Liver (tissue), 9 donors: ENCODE measurements around the gene PFN4. TPM values are rescaled to one million over a fixed set of nuclear protein-coding genes. Genes with fewer than 3 reads are reported as not detected.

Source experiments
- DNase-seq: peaks from one replicate; pipeline ENCODE4 v3.0.0-alpha.2; 2017; ENCODE audit warnings: low spot score
- H3K27ac ChIP-seq, 2 donors: one replicate each; pipeline ENCODE4 v1.7.0; 2013; ENCODE audit warnings: inconsistent platforms in 2 of 2, low read length in 2 of 2, control low read depth in 1 of 2, low read depth in 1 of 2, mild to moderate bottlenecking in 1 of 2
- H3K27me3 ChIP-seq, 4 donors: one replicate each; pipeline versions ENCODE4 v1.6.1 to v1.7.0; 2013; ENCODE audit warnings: low read length in 3 of 4, inconsistent platforms in 1 of 4, mild to moderate bottlenecking in 1 of 4, moderate library complexity in 1 of 4; ENCODE audit not compliant: control insufficient read depth in 4 of 4, insufficient read depth in 4 of 4
- H3K36me3 ChIP-seq, 4 donors: one replicate each; pipeline versions ENCODE4 v1.6.1 to v1.7.0; 2013; ENCODE audit warnings: low read length in 3 of 4, mild to moderate bottlenecking in 3 of 4, low read depth in 1 of 4, moderate library complexity in 1 of 4; ENCODE audit not compliant: control insufficient read depth in 4 of 4, insufficient read depth in 3 of 4
- H3K4me1 ChIP-seq, 4 donors: one replicate each; pipeline versions ENCODE4 v1.6.1 to v1.7.0; 2013; ENCODE audit warnings: low read length in 3 of 4, mild to moderate bottlenecking in 3 of 4, moderate library complexity in 1 of 4; ENCODE audit not compliant: control insufficient read depth in 4 of 4, insufficient read depth in 4 of 4
- H3K4me3 ChIP-seq, 3 donors: one replicate each; pipeline versions ENCODE4 v1.6.1 to v1.7.0; 2013; ENCODE audit warnings: low read length in 3 of 3, control low read depth in 1 of 3, low read depth in 1 of 3, mild to moderate bottlenecking in 1 of 3
- H3K9ac ChIP-seq, 2 donors: one replicate each; pipeline ENCODE4 v1.7.0; 2013; ENCODE audit warnings: low read length in 2 of 2, mild to moderate bottlenecking in 2 of 2, moderate library complexity in 2 of 2, control low read depth in 1 of 2, low read depth in 1 of 2
- H3K9me3 ChIP-seq, 4 donors: one replicate each; pipeline versions ENCODE4 v1.6.1 to v1.7.0; 2013; ENCODE audit warnings: low read length in 3 of 4; ENCODE audit not compliant: control insufficient read depth in 4 of 4
- CTCF ChIP-seq: fragments of 150-350 bp; IDR thresholded peaks from 2 replicates; pipeline ENCODE4 v1.5.1; 2017; ENCODE audit warnings: improper control_type of control experiment, low read depth, low read length; ENCODE audit not compliant: missing input control
- FOXA2 ChIP-seq: IDR thresholded peaks from 2 replicates; pipeline ENCODE4 v1.6.1; 2016; ENCODE audit warnings: antibody characterized with exemption
- HNF4A ChIP-seq, 2 donors: conservative IDR thresholded peaks; 2 replicates each; pipeline ENCODE4 v1.6.1; 2016; ENCODE audit warnings: antibody characterized with exemption in 2 of 2, mild to moderate bottlenecking in 2 of 2
- HNF4G ChIP-seq: IDR thresholded peaks from 2 replicates; pipeline ENCODE4 v1.6.1; 2016; ENCODE audit warnings: antibody characterized with exemption
- JUND ChIP-seq, 2 donors: IDR thresholded peaks; 2 replicates each; pipeline ENCODE4 v1.6.1; 2016; ENCODE audit warnings: antibody characterized with exemption in 2 of 2
- RAD21 ChIP-seq, 2 donors: IDR thresholded peaks; 2 replicates each; pipeline ENCODE4 v1.6.1; 2016; ENCODE audit warnings: antibody characterized with exemption in 2 of 2, mild to moderate bottlenecking in 2 of 2
- RXRA ChIP-seq, 2 donors: IDR thresholded peaks; 2 replicates each; pipeline ENCODE4 v1.6.1; 2017 to 2018; ENCODE audit warnings: antibody characterized with exemption in 2 of 2, mild to moderate bottlenecking in 1 of 2
- SP1 ChIP-seq: IDR thresholded peaks from 2 replicates; pipeline ENCODE4 v1.6.1; 2018; ENCODE audit warnings: antibody characterized with exemption, mild to moderate bottlenecking
- TAF1 ChIP-seq: conservative IDR thresholded peaks from 2 replicates; pipeline ENCODE4 v1.6.1; 2016; ENCODE audit warnings: antibody characterized with exemption, mild to moderate bottlenecking
- YY1 ChIP-seq: IDR thresholded peaks from 2 replicates; pipeline ENCODE4 v1.6.1; 2016; ENCODE audit warnings: antibody characterized with exemption, mild to moderate bottlenecking
- ZBTB33 ChIP-seq: IDR thresholded peaks from 2 replicates; pipeline ENCODE4 v1.6.1; 2016; ENCODE audit warnings: antibody characterized with exemption
- WGBS: extraction: QIAGEN DNeasy Blood & Tissue Kit; methylation state at CpG from one replicate; pipeline ENCODE4 v1.1.7; 2013; 5-methylcytosine and 5-hydroxymethylcytosine counted together
- polyA plus RNA-seq, 2 donors: library from polyadenylated mRNA; stranded (reverse) in 1 of 2; unstranded in 1 of 2; fragments of 200-250 nt in 1 of 2; fragments of >200 nt in 1 of 2; fragmentation: Nextera tagmentation in 1 of 2; extraction: Ambion mirVana in 1 of 2; gene quantifications; one replicate each; pipeline versions ENCODE4 v1.2.1 to v1.2.3, GENCODE V29; 2013 to 2015
- total RNA-seq, 2 donors: library from RNA; depleted of rRNA; stranded (reverse); fragments of >200 nt; gene quantifications; one replicate each; pipeline ENCODE4 v1.2.3, GENCODE V29; 2014
- TF ChIP-seq, protein P1 (sequence below): IDR thresholded peaks from 2 replicates; pipeline ENCODE4 v1.6.1; 2016; ENCODE audit warnings: antibody characterized with exemption, mild to moderate bottlenecking
- donor health status: healthy.
- donor health status: healthy.
- donor health status: healthy.
- donor health status: healthy.
- donor health status: healthy.

The PFN4 gene
- total and polyA plus RNA-seq, 4 donors = 0.12 to 0.51 (median 0.40) TPM; not detected in 1

DNA sequence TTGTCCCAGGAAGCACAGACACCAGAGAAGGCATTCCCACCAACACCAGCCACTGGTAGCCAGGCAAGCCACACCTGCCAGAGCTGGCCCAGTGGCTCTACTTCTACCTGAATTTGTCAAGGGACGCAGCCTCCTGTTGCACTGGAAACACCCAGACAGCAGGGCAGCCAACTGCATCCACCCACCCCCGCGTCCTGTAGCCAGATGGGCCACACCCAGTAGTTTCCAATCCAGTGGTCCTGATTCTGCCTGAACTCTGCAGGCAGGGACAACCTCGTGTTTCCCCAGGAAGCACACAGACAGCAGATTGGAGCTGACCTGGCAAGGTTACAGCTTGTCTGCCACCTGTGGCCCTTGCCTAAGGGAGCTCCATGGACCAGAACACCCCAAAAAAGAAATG lies 18.2 kb downstream of the PFN4 start (continued):
- TF ChIP-seq ZBTB33 = no peak
- no peak for TF ChIP-seq RXRA (IDR thresholded peaks at IDR 0.05)
- no peak for TF ChIP-seq TAF1
- no peak for TF ChIP-seq YY1
- TF ChIP-seq FOXA2 = no peak
- TF ChIP-seq JUND (IDR thresholded peaks at IDR 0.05) = no peak
- TF ChIP-seq HNF4G = no peak

- Histone ChIP-seq H3K36me3 (no peaks in the 10 kb centered on the region), H3K4me3 (no peak overlapping the region), H3K9ac (no peak overlapping the region), H3K4me1 (no peaks in the 10 kb centered on the region), H3K27me3 (no peaks in the 10 kb centered on the region), H3K27ac (no peak overlapping the region), H3K9me3 (no peaks in the 10 kb centered on the region)
- WGBS = 96% methylated on average over 8 of the region's 8 CpGs
- TF ChIP-seq SP1 = no peak
- DNase-seq = no peak
These were observed 19.0 kb downstream of the PFN4 start for GRCh38 chr2:24104110-24104650.

DNA sequence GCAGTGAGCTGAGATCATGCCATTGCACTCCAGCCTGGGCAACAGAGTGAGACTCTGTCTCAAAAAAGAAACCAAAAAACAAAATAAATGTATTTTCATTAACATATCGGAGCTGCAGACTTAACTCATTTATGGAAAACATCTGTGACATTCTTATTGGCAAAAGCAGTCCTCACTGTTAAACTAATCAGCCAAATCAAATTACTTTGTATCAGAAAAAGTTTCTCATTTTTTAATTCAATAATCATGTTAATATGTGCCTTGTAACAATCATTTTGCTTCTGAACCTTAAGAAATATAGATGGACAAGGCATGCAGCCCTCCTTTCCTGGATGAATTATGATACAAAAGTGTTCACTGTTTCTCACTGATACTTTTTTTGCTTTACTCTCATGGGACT lies 20.5 kb downstream of the PFN4 start:
- Histone ChIP-seq H3K4me3 (no peak overlapping the region), H3K36me3 (no peaks in the 10 kb centered on the region), H3K4me1 (no peaks in the 10 kb centered on the region), H3K27ac (no peak overlapping the region), H3K9me3 (no peaks in the 10 kb centered on the region), H3K9ac (no peak overlapping the region), H3K27me3 (no peaks in the 10 kb centered on the region)
- TF ChIP-seq RXRA (IDR thresholded peaks at IDR 0.05) (no peak), TAF1 (no peak), YY1 (no peak), JUND (IDR thresholded peaks at IDR 0.05) (no peak), CTCF (no peak), SP1 (no peak), HNF4A (conservative IDR thresholded peaks at IDR 0.05) (no peak), RAD21 (IDR thresholded peaks at IDR 0.05) (no peak), FOXA2 (no peak)
- TF ChIP-seq, protein P1, sequence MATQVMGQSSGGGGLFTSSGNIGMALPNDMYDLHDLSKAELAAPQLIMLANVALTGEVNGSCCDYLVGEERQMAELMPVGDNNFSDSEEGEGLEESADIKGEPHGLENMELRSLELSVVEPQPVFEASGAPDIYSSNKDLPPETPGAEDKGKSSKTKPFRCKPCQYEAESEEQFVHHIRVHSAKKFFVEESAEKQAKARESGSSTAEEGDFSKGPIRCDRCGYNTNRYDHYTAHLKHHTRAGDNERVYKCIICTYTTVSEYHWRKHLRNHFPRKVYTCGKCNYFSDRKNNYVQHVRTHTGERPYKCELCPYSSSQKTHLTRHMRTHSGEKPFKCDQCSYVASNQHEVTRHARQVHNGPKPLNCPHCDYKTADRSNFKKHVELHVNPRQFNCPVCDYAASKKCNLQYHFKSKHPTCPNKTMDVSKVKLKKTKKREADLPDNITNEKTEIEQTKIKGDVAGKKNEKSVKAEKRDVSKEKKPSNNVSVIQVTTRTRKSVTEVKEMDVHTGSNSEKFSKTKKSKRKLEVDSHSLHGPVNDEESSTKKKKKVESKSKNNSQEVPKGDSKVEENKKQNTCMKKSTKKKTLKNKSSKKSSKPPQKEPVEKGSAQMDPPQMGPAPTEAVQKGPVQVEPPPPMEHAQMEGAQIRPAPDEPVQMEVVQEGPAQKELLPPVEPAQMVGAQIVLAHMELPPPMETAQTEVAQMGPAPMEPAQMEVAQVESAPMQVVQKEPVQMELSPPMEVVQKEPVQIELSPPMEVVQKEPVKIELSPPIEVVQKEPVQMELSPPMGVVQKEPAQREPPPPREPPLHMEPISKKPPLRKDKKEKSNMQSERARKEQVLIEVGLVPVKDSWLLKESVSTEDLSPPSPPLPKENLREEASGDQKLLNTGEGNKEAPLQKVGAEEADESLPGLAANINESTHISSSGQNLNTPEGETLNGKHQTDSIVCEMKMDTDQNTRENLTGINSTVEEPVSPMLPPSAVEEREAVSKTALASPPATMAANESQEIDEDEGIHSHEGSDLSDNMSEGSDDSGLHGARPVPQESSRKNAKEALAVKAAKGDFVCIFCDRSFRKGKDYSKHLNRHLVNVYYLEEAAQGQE = no peak
- 97% methylated on average over 1 of the region's 1 CpG for WGBS
- no peak for DNase-seq
